WERI-Rb-1 (cell line): ENCODE measurements around the gene CTDSPL2.
"Not testable (repeated sequence)": the region's sequence is repeated elsewhere in the genome, so short reads cannot be mapped to it uniquely, and the experiment has no call there.

Experiments
- DNase-seq: peaks from one replicate; pipeline ENCODE4 v3.0.0-alpha.2; 2020
- H3K27ac ChIP-seq: fragments of 250-450 bp; sonication (Bioruptor Pico); 2 replicates; pipeline ENCODE4 v1.5.1; 2020; ENCODE audit warnings: mild to moderate bottlenecking, moderate library complexity
- H3K27me3 ChIP-seq: fragments of 250-450 bp; sonication (Bioruptor Pico); 2 replicates; pipeline ENCODE4 v1.5.1; 2021; ENCODE audit warnings: mild to moderate bottlenecking, low read depth, moderate library complexity; ENCODE audit not compliant: insufficient read depth, severe bottlenecking
- H3K36me3 ChIP-seq: fragments of 250-450 bp; sonication (Bioruptor Pico); 2 replicates; pipeline ENCODE4 v1.5.1; 2020; ENCODE audit warnings: mild to moderate bottlenecking, moderate library complexity
- H3K4me3 ChIP-seq: 2 replicates; pipeline ENCODE4 v1.5.1; 2011; ENCODE audit warnings: low read depth, mild to moderate bottlenecking, control low read depth, low read length
- H3K9me3 ChIP-seq: fragments of 250-450 bp; sonication (Bioruptor Pico); 2 replicates; pipeline ENCODE4 v1.5.1; 2021; ENCODE audit warnings: mild to moderate bottlenecking, moderate library complexity; ENCODE audit not compliant: severe bottlenecking
- TF ChIP-seq, protein P1 (sequence below): IDR thresholded peaks from 2 replicates; pipeline ENCODE4 v1.5.1; 2011; ENCODE audit warnings: low read depth, mild to moderate bottlenecking, control low read depth, inconsistent platforms, low read length

Gene CTDSPL2

DNA sequence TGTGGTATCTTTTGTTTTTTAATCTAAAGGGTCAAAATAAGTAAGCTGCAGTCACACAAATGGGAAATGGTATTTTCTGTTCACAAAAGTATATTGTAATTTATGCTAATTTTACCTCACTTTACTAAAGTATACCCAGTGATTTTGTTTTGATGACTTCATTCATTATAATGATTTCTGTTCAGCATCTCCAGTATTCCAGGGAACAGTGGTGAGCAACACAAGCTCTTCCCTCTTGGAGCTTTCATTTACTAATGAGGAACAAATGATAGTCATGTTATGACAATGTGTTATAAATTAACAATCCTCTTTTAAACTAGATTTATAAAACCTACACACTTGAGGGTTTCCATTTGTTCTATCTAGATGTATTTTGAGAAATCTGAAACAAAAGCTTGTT is 89.0 kb downstream of the CTDSPL2 start:
- Histone ChIP-seq H3K36me3 (peaks cover 44% of the 10 kb centered on the region), H3K9me3 (no peaks in the 10 kb centered on the region), H3K27me3 (no peaks in the 10 kb centered on the region), H3K27ac (no peak overlapping the region), H3K4me3 (no peak overlapping the region)
- TF ChIP-seq, protein P1, sequence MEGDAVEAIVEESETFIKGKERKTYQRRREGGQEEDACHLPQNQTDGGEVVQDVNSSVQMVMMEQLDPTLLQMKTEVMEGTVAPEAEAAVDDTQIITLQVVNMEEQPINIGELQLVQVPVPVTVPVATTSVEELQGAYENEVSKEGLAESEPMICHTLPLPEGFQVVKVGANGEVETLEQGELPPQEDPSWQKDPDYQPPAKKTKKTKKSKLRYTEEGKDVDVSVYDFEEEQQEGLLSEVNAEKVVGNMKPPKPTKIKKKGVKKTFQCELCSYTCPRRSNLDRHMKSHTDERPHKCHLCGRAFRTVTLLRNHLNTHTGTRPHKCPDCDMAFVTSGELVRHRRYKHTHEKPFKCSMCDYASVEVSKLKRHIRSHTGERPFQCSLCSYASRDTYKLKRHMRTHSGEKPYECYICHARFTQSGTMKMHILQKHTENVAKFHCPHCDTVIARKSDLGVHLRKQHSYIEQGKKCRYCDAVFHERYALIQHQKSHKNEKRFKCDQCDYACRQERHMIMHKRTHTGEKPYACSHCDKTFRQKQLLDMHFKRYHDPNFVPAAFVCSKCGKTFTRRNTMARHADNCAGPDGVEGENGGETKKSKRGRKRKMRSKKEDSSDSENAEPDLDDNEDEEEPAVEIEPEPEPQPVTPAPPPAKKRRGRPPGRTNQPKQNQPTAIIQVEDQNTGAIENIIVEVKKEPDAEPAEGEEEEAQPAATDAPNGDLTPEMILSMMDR, result no peak
- DNase-seq, result no peak

DNA sequence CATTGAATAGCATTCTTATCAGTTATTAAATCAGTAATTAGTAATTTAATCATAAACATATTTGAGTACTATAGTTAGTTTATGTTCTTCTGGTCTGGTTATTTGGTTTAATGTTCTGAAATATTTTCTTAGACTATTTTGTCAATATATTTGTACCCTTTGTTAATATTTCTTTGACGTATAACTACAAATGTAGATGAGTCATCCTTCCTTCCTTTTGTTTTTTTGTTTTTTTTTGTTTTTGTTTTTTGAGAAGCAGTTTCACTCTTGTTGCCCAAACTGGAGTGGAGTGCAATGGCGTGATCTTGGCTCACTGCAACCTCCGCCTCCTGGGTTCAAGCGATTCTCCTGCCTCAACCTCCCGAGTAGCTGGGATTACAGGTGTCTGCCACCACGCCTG is 92.1 kb downstream of the CTDSPL2 start:
- Histone ChIP-seq H3K4me3 (no peak overlapping the region), H3K27me3 (no peaks in the 10 kb centered on the region), H3K9me3 (no peaks in the 10 kb centered on the region), H3K36me3 (peaks cover 67% of the 10 kb centered on the region), H3K27ac (no peak overlapping the region)
- no peak for DNase-seq
- TF ChIP-seq, protein P1, result no peak

DNA sequence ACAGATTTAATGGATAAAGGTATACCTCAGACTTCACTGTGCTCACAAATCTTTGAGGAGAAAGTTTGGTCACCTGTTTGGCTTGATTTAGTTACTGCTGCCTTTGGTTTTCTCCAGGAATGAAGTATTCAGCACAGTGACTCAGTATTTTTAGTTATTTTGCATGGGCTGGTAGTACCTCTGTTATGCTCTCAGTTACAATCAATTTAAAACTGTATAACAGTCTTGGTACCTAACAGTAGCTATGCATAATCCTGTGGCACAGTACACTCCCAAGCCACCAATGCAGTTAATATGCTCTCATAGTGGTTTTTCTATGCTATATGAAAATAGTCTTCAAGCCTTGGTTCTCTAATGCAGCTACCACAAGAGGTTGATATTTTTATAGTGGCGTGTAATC is 97.6 kb downstream of the CTDSPL2 start:
- Histone ChIP-seq H3K36me3 (peaks cover 52% of the 10 kb centered on the region), H3K9me3 (no peaks in the 10 kb centered on the region), H3K27ac (no peak overlapping the region), H3K27me3 (no peaks in the 10 kb centered on the region), H3K4me3 (no peak overlapping the region)
- no peak for DNase-seq
- TF ChIP-seq, protein P1, result no peak

DNA sequence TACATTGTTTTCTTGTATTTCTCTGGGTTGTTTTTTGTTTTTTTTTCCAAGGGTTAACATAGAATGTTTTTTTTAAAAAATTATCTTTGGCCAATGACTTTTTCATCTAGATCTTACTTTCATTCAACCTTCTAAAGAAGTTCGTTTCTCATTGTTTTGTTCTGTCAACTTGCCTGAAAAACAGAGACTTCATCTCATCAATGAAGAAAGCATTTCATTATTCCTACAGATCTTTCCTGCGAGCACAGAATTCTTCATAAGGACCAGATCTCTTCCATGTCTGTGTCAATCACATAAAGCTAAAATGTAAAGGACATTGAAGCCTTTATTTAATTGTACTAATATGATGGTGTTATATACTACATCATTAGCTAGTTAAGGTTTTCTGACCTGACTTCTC is 99.8 kb downstream of the CTDSPL2 start:
- peaks cover 34% of the 10 kb centered on the region for H3K36me3 ChIP-seq
- no peaks in the 10 kb centered on the region for H3K27me3 ChIP-seq
- H3K9me3 ChIP-seq, result no peaks in the 10 kb centered on the region
- TF ChIP-seq, protein P1, result no peak
- DNase-seq, result no peak
- no peak overlapping the region for H3K4me3 ChIP-seq
- H3K27ac ChIP-seq, result no peak overlapping the region

DNA sequence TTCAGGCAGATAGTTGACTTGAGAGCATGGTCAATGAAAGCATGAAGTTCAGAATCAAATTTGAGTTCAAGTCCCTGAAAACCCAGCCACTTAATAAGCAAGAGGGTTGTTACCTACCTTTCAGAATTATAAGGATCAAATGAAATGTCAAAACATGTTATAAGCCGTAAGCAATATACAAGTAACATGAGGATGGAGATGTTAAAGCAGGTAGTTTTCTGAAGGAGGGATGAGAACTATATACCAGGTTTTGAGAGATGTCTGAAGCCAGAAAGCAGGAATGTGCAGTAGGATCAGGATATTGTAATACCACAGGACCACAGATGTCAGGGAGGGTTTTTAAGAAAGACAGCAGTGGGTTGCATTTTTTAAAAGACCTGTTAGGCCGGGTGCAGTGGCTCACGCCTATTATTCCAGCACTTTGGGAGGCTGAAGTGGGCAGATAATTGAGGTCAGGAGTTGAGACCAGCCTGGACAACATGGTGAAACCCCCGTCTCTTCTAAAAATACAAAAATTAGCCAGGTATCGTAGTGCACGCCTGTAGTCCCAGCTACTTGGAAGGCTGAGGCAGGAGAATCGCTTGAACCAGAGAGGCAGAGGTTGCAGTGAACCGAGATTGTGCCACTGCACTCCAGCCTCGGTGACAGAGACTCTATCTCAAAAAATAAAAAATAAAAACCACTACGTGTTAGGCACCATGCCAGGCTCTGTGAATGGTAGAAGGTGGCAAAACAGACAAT is 102.6 kb downstream of the CTDSPL2 start:
- H3K4me3 ChIP-seq, result no peak overlapping the region
- H3K27ac ChIP-seq, result no peak overlapping the region
- no peaks in the 10 kb centered on the region for H3K27me3 ChIP-seq
- TF ChIP-seq, protein P1, result no peak
- no peaks in the 10 kb centered on the region for H3K9me3 ChIP-seq
- DNase-seq, result no peak
- peaks cover 13% of the 10 kb centered on the region for H3K36me3 ChIP-seq

DNA sequence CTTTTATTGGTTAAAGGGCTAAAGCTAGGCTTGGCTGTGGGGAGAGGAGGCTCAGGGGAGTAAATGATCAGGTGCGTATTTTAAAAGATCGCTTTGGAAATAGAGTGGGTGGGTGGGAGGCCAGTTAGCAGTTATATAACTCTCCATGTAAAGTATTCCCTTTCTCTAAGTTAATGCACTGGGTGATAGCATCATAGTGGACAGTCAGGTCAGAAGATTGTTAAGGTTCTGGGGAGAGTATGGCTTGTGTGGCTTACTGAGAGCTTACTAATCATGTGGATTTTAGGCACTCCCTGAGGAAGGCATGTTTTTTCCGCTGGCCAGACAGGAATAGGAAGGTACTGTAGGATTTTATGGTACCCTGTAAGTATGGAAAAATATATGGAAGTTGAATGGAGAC is 103.2 kb downstream of the CTDSPL2 start:
- Histone ChIP-seq H3K27me3 (no peaks in the 10 kb centered on the region), H3K27ac (no peak overlapping the region), H3K36me3 (peaks cover 9% of the 10 kb centered on the region), H3K4me3 (no peak overlapping the region), H3K9me3 (no peaks in the 10 kb centered on the region)
- DNase-seq, result no peak
- TF ChIP-seq, protein P1, result no peak

DNA sequence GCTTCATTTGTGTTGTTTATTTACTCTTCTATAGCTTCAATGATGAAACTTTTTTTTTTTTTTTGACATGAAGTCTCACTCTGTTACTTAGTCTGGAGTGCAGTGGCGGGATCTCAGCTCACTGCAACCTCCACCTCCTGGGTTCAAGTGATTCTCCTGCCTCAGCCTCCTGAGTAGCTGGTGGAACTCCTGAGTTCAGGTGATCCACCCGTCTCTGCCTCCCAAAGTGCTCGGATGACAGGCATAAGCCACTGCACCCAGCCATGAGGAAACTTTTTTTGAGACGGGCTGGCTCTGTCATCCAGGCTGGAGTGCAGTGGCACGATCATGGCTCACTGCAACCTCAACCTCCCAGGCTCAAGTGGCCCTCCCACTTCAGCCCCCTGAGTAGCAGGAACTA is 104.8 kb downstream of the CTDSPL2 start:
- H3K36me3 ChIP-seq, H3K27me3 ChIP-seq, H3K9me3 ChIP-seq, H3K27ac ChIP-seq, H3K4me3 ChIP-seq, DNase-seq: not testable (repeated sequence)
